Measurements from ENCODE around the gene ZEB2.

The ZEB2 gene

DNA sequence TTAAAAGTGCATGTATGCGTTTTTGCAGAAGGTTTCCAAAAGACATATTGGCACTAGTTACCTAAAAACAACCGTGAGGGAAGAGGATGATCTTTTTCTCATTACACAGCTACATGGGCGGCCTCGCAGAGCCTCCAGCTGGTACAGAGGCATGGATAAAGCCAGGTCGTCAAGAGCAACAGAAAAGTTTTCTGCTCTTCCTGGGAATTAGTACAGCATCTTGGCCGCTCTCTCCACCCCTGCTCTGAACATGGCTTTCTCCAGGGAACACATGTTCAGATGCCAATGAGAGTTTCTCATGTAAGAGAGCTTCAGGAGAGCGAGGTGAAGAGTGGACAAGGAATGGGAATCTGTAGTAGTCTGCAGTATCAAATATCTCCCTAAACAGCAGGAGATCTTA lies 108.4 kb downstream of the ZEB2 start:
- Histone ChIP-seq H3K4me2 (no peak overlapping the region), H3K79me2 (ENCODE audit: insufficient read depth, low read depth) (no peaks in the 10 kb centered on the region), H3K36me3 (ENCODE audit: insufficient read depth) (no peaks in the 10 kb centered on the region)

DNA sequence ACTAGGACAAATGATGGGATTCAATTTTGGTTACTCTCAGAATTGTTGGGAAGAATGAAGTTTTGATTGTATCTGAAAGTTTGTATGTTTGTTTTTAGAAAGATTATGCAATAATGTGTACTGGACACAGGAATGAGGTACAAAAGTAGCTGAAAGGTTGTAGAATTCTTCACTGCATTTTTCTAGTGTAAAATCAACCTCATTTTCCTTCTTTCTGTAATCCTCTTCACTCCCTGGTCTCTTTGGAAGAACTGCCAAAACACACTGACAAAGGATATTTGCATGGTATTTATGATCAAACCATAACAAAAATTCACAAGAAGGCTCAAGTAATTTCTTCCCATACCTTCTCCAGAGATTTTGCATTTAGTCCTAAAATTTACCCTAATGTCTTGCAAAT lies 110.7 kb downstream of the ZEB2 start:
- Histone ChIP-seq H4K20me1 (ENCODE audit: insufficient read depth) (no peaks in the 10 kb centered on the region), H3K4me2 (no peak overlapping the region), H3K27ac (no peak overlapping the region), H3K4me1 (ENCODE audit: low read depth, poor library complexity, severe bottlenecking) (peaks cover 20% of the 10 kb centered on the region), H3K4me3 (IDR thresholded peaks at IDR 0.05; ENCODE audit: insufficient read depth, low read depth, low read length) (no peak overlapping the region), H3K27me3 (ENCODE audit: insufficient read depth, low read depth) (no peaks in the 10 kb centered on the region), H3K36me3 (ENCODE audit: insufficient read depth) (no peaks in the 10 kb centered on the region), H3K9ac (no peak overlapping the region), H2AFZ (ENCODE audit: low read depth) (no peak overlapping the region), H3K79me2 (ENCODE audit: insufficient read depth, low read depth) (no peaks in the 10 kb centered on the region)
- TF ChIP-seq, protein P1, sequence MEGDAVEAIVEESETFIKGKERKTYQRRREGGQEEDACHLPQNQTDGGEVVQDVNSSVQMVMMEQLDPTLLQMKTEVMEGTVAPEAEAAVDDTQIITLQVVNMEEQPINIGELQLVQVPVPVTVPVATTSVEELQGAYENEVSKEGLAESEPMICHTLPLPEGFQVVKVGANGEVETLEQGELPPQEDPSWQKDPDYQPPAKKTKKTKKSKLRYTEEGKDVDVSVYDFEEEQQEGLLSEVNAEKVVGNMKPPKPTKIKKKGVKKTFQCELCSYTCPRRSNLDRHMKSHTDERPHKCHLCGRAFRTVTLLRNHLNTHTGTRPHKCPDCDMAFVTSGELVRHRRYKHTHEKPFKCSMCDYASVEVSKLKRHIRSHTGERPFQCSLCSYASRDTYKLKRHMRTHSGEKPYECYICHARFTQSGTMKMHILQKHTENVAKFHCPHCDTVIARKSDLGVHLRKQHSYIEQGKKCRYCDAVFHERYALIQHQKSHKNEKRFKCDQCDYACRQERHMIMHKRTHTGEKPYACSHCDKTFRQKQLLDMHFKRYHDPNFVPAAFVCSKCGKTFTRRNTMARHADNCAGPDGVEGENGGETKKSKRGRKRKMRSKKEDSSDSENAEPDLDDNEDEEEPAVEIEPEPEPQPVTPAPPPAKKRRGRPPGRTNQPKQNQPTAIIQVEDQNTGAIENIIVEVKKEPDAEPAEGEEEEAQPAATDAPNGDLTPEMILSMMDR (conservative IDR thresholded peaks at IDR 0.05; ENCODE audit: low read depth, low read length) = no peak

More for the DNA sequence above, 108.4 kb downstream of the ZEB2 start:
- no peak overlapping the region for H2AFZ ChIP-seq (ENCODE audit: low read depth)
- H4K20me1 ChIP-seq (ENCODE audit: insufficient read depth) = no peaks in the 10 kb centered on the region
- TF ChIP-seq, protein P1 (conservative IDR thresholded peaks at IDR 0.05; ENCODE audit: low read depth, low read length) = no peak
- H3K9ac ChIP-seq = no peak overlapping the region
- peaks cover 1% of the 10 kb centered on the region for H3K4me1 ChIP-seq (ENCODE audit: low read depth, poor library complexity, severe bottlenecking)
- no peak overlapping the region for H3K4me3 ChIP-seq (IDR thresholded peaks at IDR 0.05; ENCODE audit: insufficient read depth, low read depth, low read length)
- no peak overlapping the region for H3K27ac ChIP-seq
- no peaks in the 10 kb centered on the region for H3K27me3 ChIP-seq (ENCODE audit: insufficient read depth, low read depth)

DNA sequence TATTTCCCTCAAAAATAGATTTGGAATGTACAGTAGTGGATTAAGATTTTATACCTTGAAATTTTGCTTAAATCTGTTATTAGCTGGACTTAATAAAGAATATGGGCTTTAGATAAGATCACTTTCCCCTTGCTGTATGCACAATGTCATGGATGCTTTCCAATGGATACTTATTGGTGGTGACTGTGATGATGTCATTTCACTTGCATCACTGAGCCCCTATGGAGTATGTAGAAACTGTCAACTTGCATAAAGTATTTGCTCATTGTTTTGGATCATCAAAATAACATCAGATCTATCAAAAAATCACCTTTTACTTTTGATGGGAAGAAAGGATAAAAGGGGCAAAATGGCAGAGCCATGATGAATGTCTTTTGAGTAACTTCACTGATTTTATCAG lies 112.7 kb downstream of the ZEB2 start:
- Histone ChIP-seq H3K9ac (no peak overlapping the region), H3K27ac (no peak overlapping the region), H3K4me1 (ENCODE audit: low read depth, poor library complexity, severe bottlenecking) (peaks cover 20% of the 10 kb centered on the region), H2AFZ (ENCODE audit: low read depth) (no peak overlapping the region), H3K36me3 (ENCODE audit: insufficient read depth) (no peaks in the 10 kb centered on the region), H3K4me2 (no peak overlapping the region), H3K4me3 (IDR thresholded peaks at IDR 0.05; ENCODE audit: insufficient read depth, low read depth, low read length) (no peak overlapping the region), H4K20me1 (ENCODE audit: insufficient read depth) (no peaks in the 10 kb centered on the region), H3K79me2 (ENCODE audit: insufficient read depth, low read depth) (no peaks in the 10 kb centered on the region), H3K27me3 (ENCODE audit: insufficient read depth, low read depth) (no peaks in the 10 kb centered on the region)
- TF ChIP-seq, protein P1 (conservative IDR thresholded peaks at IDR 0.05; ENCODE audit: low read depth, low read length) = no peak

DNA sequence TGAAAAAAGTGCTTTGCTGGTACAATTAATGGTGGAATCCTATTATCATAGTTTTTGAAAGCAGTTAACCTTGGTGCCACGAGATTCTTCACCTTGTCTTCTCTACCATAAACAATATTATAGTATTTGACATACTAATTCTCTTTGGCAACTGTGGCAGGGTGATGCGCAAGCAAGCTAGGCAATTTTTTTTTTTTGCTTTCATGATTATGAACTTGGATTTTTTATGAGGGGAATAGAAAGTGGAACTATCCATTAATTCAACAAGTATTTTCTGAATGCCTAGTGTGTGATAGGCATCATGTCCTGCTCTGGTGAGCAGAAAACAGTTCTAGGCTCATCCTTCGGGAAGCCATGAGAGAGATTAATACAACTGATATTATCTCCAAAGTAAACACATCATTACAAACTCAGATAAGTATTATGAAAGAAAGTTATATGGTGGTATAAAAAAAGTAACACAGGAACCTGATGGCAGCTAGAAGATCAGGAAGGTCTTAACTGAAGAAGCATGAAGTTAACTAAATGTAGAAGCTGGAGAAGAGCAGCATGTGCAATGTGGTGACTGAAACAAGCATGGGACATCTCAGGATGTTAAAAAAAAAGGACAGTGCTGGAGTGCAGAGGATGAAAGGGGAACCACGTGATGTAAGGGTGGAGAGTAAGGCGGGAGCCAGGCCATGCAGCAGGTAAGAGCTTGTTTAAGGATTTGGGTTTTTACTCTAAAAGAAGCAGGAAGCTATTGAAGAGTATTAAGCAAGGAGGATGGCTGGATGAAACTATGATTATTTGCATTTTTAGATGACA lies 113.7 kb downstream of the ZEB2 start:
- Histone ChIP-seq H2AFZ (ENCODE audit: low read depth) (no peak overlapping the region), H3K9ac (no peak overlapping the region), H3K4me1 (ENCODE audit: low read depth, poor library complexity, severe bottlenecking) (peaks cover 20% of the 10 kb centered on the region), H3K27me3 (ENCODE audit: insufficient read depth, low read depth) (no peaks in the 10 kb centered on the region), H3K36me3 (ENCODE audit: insufficient read depth) (no peaks in the 10 kb centered on the region), H4K20me1 (ENCODE audit: insufficient read depth) (no peaks in the 10 kb centered on the region), H3K4me2 (no peak overlapping the region), H3K79me2 (ENCODE audit: insufficient read depth, low read depth) (no peaks in the 10 kb centered on the region), H3K27ac (no peak overlapping the region), H3K4me3 (IDR thresholded peaks at IDR 0.05; ENCODE audit: insufficient read depth, low read depth, low read length) (no peak overlapping the region)
- TF ChIP-seq, protein P1 (conservative IDR thresholded peaks at IDR 0.05; ENCODE audit: low read depth, low read length) = no peak

Measured in KMS-11 (cell line).